SU-DHL-6 (cell line): ENCODE data around the gene PRDM5.

ENCODE experiments used
- H2AFZ ChIP-seq: fragments of 200-600 bp; sonication (generic); 2 replicates; pipeline ENCODE4 v1.6.1; 2014; ENCODE audit warnings: low read depth, mild to moderate bottlenecking, moderate library complexity, mixed read lengths, antibody characterized with exemption, low read length; ENCODE audit not compliant: severe bottlenecking
- H3F3A ChIP-seq: fragments of 200-600 bp; shearing (Covaris generic); 2 replicates; pipeline ENCODE4 v1.6.0; 2016; ENCODE audit warnings: antibody characterized with exemption, mild to moderate bottlenecking; ENCODE audit not compliant: insufficient read depth
- H3K27ac ChIP-seq: fragments of 200-600 bp; sonication (generic); 2 replicates; pipeline ENCODE4 v1.5.1; 2016; ENCODE audit warnings: low read depth, mild to moderate bottlenecking, low read length, moderate library complexity, mixed read lengths
- H3K27me3 ChIP-seq: fragments of 200-600 bp; sonication (generic), shearing (Covaris generic); 2 replicates; pipeline ENCODE4 v1.6.0; 2014; ENCODE audit warnings: mild to moderate bottlenecking, low read length
- H3K36me3 ChIP-seq: fragments of 200-600 bp; sonication (generic); 2 replicates; pipeline ENCODE4 v1.6.1; 2014; ENCODE audit warnings: mild to moderate bottlenecking, low read length, mixed read lengths
- H3K4me2 ChIP-seq: fragments of 300-600, 200-600 bp; shearing (Covaris generic), sonication (generic); 2 replicates; pipeline ENCODE4 v1.6.0; 2014; ENCODE audit warnings: low read length, low read depth, mild to moderate bottlenecking; ENCODE audit not compliant: poor library complexity, severe bottlenecking
- H3K4me3 ChIP-seq: fragments of 200-600 bp; sonication (generic); 2 replicates; pipeline ENCODE4 v1.5.1; 2014; ENCODE audit warnings: antibody characterized with exemption, low read length, mild to moderate bottlenecking, mixed read lengths; ENCODE audit not compliant: insufficient read depth, poor library complexity, severe bottlenecking
- H3K79me2 ChIP-seq: fragments of 200-600 bp; sonication (generic); 2 replicates; pipeline ENCODE4 v1.6.1; 2014; ENCODE audit warnings: mild to moderate bottlenecking, low read length, moderate library complexity; ENCODE audit not compliant: insufficient read depth
- H3K9ac ChIP-seq: fragments of 200-600 bp; sonication (generic); 2 replicates; pipeline ENCODE4 v1.7.0; 2014; ENCODE audit warnings: mild to moderate bottlenecking, low read length
- H3K9me2 ChIP-seq: fragments of 200-600 bp; sonication (generic); replicated peaks from 2 replicates; pipeline ENCODE4 v1.6.1; 2014; ENCODE audit warnings: low read length; ENCODE audit not compliant: insufficient read depth
- H3K9me3 ChIP-seq: fragments of 200-600 bp; sonication (generic); 2 replicates; pipeline ENCODE4 v1.6.1; 2014; ENCODE audit warnings: low read length, mixed read lengths; ENCODE audit not compliant: insufficient read depth
- H4K20me1 ChIP-seq: fragments of 200-600 bp; sonication (generic); 2 replicates; pipeline ENCODE4 v1.6.1; 2014; ENCODE audit warnings: low read depth, mild to moderate bottlenecking, antibody characterized with exemption, low read length, moderate library complexity, mixed read lengths
- CTCF ChIP-seq: fragments of 200-600 bp; sonication (generic); IDR thresholded peaks from one replicate; pipeline ENCODE4 v1.5.1; 2017; ENCODE audit warnings: antibody characterized with exemption, mild to moderate bottlenecking, low read length, moderate library complexity; ENCODE audit not compliant: insufficient read depth, poor library complexity, severe bottlenecking
- EZH2phosphoT487 ChIP-seq: fragments of 200-600 bp; sonication (generic), shearing (Covaris generic); conservative IDR thresholded peaks from 2 replicates; pipeline ENCODE4 v1.6.1; 2018; ENCODE audit warnings: mild to moderate bottlenecking, antibody characterized with exemption, low read length, moderate library complexity, mixed read lengths

PRDM5 gene

DNA sequence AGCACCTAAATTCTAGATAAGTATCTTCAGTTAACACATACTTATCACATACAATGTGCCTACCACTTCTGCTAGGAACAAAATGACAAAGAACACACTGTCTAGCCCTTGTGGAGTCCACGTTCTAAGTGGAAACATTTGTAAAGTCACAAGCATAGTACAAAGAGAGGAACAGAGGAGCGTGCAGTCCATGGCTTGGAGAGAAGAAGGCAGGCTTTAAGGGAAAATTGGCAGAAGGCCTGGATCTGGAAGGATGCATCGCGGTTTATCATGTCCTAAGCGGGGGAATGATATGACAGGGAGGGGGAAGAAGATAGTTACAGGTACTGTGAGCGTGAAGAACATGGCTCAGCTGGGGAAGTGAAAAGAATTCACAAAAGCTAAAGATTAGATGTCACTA, 218.0 kb downstream of the PRDM5 start:
- no peak overlapping the region for H3K4me2 ChIP-seq

DNA sequence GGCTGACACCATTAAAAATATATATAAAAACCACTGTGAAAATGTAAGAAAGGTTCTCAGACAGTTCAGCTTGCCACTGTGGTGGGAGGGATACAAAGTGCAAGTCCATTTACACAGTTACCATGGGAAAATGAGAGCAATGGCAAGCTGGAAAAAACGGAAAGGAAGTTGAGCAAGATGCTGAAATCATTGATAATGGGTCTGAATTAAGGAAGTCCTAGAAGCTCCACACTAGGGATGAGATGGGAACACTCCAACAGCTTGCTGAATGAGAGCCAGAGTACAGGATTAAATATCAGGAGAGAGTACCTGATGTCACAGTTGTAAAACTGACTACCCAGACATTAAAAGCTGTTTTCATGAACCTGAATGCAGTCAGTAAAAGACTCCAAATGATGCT, 218.6 kb downstream of the PRDM5 start:
- TF ChIP-seq CTCF = no peak
- no peak for TF ChIP-seq EZH2phosphoT487

More for the DNA sequence above, 218.0 kb downstream of the PRDM5 start:
- TF ChIP-seq CTCF (no peak), EZH2phosphoT487 (no peak)
- Histone ChIP-seq H3K9me3 (no peaks in the 10 kb centered on the region), H2AFZ (no peak overlapping the region), H3K27me3 (no peaks in the 10 kb centered on the region), H4K20me1 (no peaks in the 10 kb centered on the region), H3F3A (no peaks in the 10 kb centered on the region), H3K9ac (no peak overlapping the region), H3K4me3 (no peak overlapping the region), H3K36me3 (no peaks in the 10 kb centered on the region), H3K9me2 (no peaks in the 10 kb centered on the region), H3K27ac (no peak overlapping the region), H3K79me2 (no peaks in the 10 kb centered on the region)

GRCh38 chr4:120699354-120699753, 223.2 kb downstream of the PRDM5 start:
- Histone ChIP-seq H2AFZ (no peak overlapping the region), H4K20me1 (no peaks in the 10 kb centered on the region), H3F3A (no peaks in the 10 kb centered on the region), H3K4me2 (no peak overlapping the region), H3K9me3 (no peaks in the 10 kb centered on the region), H3K79me2 (no peaks in the 10 kb centered on the region), H3K9ac (no peak overlapping the region), H3K36me3 (no peaks in the 10 kb centered on the region), H3K27ac (no peak overlapping the region), H3K9me2 (no peaks in the 10 kb centered on the region), H3K27me3 (no peaks in the 10 kb centered on the region), H3K4me3 (no peak overlapping the region)
- TF ChIP-seq CTCF = no peak
- no peak for TF ChIP-seq EZH2phosphoT487

More for the DNA sequence above, 218.6 kb downstream of the PRDM5 start:
- Histone ChIP-seq H3K4me2 (no peak overlapping the region), H3K27ac (no peak overlapping the region), H3K79me2 (no peaks in the 10 kb centered on the region), H3K27me3 (no peaks in the 10 kb centered on the region), H4K20me1 (no peaks in the 10 kb centered on the region), H3K9me3 (no peaks in the 10 kb centered on the region), H3K9me2 (no peaks in the 10 kb centered on the region), H3F3A (no peaks in the 10 kb centered on the region), H3K36me3 (no peaks in the 10 kb centered on the region), H3K9ac (no peak overlapping the region), H2AFZ (no peak overlapping the region), H3K4me3 (no peak overlapping the region)

DNA sequence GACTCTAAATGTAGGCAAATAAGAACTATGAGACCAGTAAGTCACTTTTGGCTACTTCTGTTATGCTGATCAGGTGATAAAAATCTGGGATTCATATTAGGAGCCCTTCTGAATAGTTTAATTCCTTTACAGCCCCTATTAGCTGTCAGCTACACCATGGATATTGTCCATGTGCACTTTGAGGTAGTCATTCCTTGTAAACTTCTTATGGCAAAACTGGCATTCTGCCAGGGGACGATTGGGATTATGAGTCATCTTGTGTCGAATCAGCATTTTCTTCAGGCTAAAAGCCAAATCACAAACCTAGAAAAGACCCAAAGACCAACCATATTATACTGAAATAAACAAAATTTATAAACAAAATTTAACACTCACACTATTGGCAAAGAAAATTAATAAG, 227.6 kb downstream of the PRDM5 start:
- H3K4me3 ChIP-seq = no peak overlapping the region
- no peak overlapping the region for H2AFZ ChIP-seq
- H3K9ac ChIP-seq = no peak overlapping the region
- H3K4me2 ChIP-seq = no peak overlapping the region
- no peaks in the 10 kb centered on the region for H3K79me2 ChIP-seq
- no peak overlapping the region for H3K27ac ChIP-seq
- TF ChIP-seq EZH2phosphoT487 (no peak), CTCF (no peak)
- H3K27me3 ChIP-seq = no peaks in the 10 kb centered on the region
- H3K9me2 ChIP-seq = no peaks in the 10 kb centered on the region
- no peaks in the 10 kb centered on the region for H3F3A ChIP-seq
- H3K9me3 ChIP-seq = no peaks in the 10 kb centered on the region
- H4K20me1 ChIP-seq = no peaks in the 10 kb centered on the region
- H3K36me3 ChIP-seq = no peaks in the 10 kb centered on the region
